Measurements from ENCODE around the gene TSHZ2.

DNA sequence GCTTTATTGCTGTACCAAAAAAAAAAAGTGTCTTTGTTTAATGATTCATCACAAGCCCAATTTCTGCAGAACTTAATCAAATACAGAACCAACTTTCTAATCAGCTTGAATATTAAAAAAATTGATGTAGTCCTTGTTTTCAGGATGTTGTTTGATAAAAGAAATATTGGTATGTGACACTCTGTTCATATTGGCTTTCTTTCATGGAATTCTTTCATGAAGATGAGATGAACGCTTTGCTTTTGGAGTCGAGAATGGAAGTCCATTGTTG lies 437.2 kb downstream of the TSHZ2 start:
- TF ChIP-seq, protein P1, sequence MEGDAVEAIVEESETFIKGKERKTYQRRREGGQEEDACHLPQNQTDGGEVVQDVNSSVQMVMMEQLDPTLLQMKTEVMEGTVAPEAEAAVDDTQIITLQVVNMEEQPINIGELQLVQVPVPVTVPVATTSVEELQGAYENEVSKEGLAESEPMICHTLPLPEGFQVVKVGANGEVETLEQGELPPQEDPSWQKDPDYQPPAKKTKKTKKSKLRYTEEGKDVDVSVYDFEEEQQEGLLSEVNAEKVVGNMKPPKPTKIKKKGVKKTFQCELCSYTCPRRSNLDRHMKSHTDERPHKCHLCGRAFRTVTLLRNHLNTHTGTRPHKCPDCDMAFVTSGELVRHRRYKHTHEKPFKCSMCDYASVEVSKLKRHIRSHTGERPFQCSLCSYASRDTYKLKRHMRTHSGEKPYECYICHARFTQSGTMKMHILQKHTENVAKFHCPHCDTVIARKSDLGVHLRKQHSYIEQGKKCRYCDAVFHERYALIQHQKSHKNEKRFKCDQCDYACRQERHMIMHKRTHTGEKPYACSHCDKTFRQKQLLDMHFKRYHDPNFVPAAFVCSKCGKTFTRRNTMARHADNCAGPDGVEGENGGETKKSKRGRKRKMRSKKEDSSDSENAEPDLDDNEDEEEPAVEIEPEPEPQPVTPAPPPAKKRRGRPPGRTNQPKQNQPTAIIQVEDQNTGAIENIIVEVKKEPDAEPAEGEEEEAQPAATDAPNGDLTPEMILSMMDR (IDR thresholded peaks at IDR 0.05), result no peak
- TF ChIP-seq, protein P2, sequence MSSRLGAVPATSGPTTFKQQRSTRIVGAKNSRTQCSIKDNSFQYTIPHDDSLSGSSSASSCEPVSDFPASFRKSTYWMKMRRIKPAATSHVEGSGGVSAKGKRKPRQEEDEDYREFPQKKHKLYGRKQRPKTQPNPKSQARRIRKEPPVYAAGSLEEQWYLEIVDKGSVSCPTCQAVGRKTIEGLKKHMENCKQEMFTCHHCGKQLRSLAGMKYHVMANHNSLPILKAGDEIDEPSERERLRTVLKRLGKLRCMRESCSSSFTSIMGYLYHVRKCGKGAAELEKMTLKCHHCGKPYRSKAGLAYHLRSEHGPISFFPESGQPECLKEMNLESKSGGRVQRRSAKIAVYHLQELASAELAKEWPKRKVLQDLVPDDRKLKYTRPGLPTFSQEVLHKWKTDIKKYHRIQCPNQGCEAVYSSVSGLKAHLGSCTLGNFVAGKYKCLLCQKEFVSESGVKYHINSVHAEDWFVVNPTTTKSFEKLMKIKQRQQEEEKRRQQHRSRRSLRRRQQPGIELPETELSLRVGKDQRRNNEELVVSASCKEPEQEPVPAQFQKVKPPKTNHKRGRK (CRISPR knock-in tag; IDR thresholded peaks at IDR 0.05; ENCODE audit: borderline replicate concordance), result no peak
- TF ChIP-seq, protein P3, sequence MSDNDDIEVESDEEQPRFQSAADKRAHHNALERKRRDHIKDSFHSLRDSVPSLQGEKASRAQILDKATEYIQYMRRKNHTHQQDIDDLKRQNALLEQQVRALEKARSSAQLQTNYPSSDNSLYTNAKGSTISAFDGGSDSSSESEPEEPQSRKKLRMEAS (CRISPR knock-in tag; IDR thresholded peaks at IDR 0.05), result no peak
- no peak for TF ChIP-seq IRF2 (CRISPR knock-in tag; IDR thresholded peaks at IDR 0.05; ENCODE audit: borderline replicate concordance, low read depth)
- TF ChIP-seq ESRRA (CRISPR knock-in tag; IDR thresholded peaks at IDR 0.05; ENCODE audit: borderline replicate concordance), result no peak
- no peak for TF ChIP-seq GTF2I (CRISPR knock-in tag; conservative IDR thresholded peaks at IDR 0.05)
- TF ChIP-seq TEAD4 (CRISPR knock-in tag; IDR thresholded peaks at IDR 0.05), result no peak
- TF ChIP-seq, protein P4, sequence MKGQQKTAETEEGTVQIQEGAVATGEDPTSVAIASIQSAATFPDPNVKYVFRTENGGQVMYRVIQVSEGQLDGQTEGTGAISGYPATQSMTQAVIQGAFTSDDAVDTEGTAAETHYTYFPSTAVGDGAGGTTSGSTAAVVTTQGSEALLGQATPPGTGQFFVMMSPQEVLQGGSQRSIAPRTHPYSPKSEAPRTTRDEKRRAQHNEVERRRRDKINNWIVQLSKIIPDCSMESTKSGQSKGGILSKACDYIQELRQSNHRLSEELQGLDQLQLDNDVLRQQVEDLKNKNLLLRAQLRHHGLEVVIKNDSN (CRISPR knock-in tag; IDR thresholded peaks at IDR 0.05), result no peak
- TF ChIP-seq, protein P5, sequence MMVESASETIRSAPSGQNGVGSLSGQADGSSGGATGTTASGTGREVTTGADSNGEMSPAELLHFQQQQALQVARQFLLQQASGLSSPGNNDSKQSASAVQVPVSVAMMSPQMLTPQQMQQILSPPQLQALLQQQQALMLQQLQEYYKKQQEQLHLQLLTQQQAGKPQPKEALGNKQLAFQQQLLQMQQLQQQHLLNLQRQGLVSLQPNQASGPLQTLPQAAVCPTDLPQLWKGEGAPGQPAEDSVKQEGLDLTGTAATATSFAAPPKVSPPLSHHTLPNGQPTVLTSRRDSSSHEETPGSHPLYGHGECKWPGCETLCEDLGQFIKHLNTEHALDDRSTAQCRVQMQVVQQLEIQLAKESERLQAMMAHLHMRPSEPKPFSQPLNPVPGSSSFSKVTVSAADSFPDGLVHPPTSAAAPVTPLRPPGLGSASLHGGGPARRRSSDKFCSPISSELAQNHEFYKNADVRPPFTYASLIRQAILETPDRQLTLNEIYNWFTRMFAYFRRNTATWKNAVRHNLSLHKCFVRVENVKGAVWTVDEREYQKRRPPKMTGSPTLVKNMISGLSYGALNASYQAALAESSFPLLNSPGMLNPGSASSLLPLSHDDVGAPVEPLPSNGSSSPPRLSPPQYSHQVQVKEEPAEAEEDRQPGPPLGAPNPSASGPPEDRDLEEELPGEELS (CRISPR knock-in tag; IDR thresholded peaks at IDR 0.05), result no peak
- TF ChIP-seq, protein P6, sequence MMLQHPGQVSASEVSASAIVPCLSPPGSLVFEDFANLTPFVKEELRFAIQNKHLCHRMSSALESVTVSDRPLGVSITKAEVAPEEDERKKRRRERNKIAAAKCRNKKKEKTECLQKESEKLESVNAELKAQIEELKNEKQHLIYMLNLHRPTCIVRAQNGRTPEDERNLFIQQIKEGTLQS (CRISPR knock-in tag; conservative IDR thresholded peaks at IDR 0.05), result no peak
- TF ChIP-seq, protein P7, sequence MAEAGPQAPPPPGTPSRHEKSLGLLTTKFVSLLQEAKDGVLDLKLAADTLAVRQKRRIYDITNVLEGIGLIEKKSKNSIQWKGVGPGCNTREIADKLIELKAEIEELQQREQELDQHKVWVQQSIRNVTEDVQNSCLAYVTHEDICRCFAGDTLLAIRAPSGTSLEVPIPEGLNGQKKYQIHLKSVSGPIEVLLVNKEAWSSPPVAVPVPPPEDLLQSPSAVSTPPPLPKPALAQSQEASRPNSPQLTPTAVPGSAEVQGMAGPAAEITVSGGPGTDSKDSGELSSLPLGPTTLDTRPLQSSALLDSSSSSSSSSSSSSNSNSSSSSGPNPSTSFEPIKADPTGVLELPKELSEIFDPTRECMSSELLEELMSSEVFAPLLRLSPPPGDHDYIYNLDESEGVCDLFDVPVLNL (CRISPR knock-in tag; IDR thresholded peaks at IDR 0.05; ENCODE audit: borderline replicate concordance, low read depth), result no peak

Measured in WTC11 (cell line).